Thymus (tissue), 11 donors: ENCODE measurements around the gene CNNM2. TPM values are rescaled to one million over a fixed set of nuclear protein-coding genes. Genes with fewer than 3 reads are reported as not detected.
"Not testable (repeated sequence)": the region's sequence is repeated elsewhere in the genome, so short reads cannot be mapped to it uniquely, and the experiment has no call there.

ENCODE experiments used
- DNase-seq, 9 donors: peaks; one replicate each; pipeline ENCODE4 v3.0.0-alpha.2; 2013; ENCODE audit warnings: low spot score in 9 of 9, low read depth in 6 of 9, missing footprints in 1 of 9
- H3K27ac ChIP-seq, 2 donors: one replicate each; pipeline ENCODE4 v1.5.1; 2013; ENCODE audit warnings: control low read depth in 1 of 2, low read depth in 1 of 2, low read length in 1 of 2, mild to moderate bottlenecking in 1 of 2, moderate library complexity in 1 of 2
- H3K27me3 ChIP-seq, 2 donors: one replicate each; pipeline ENCODE4 v1.5.1; 2013; ENCODE audit warnings: low read length in 1 of 2; ENCODE audit not compliant: control insufficient read depth in 2 of 2, insufficient read depth in 1 of 2
- H3K36me3 ChIP-seq, 2 donors: one replicate each; pipeline ENCODE4 v1.5.1; 2013; ENCODE audit warnings: low read length in 1 of 2, mild to moderate bottlenecking in 1 of 2, moderate library complexity in 1 of 2; ENCODE audit not compliant: control insufficient read depth in 2 of 2, insufficient read depth in 2 of 2
- H3K4me1 ChIP-seq, 2 donors: one replicate each; pipeline ENCODE4 v1.5.1; 2013; ENCODE audit warnings: low read length in 2 of 2; ENCODE audit not compliant: control insufficient read depth in 2 of 2, insufficient read depth in 2 of 2
- H3K4me3 ChIP-seq, 2 donors: one replicate each; pipeline ENCODE4 v1.5.1; 2013; ENCODE audit warnings: low read length in 2 of 2, control low read depth in 1 of 2, mild to moderate bottlenecking in 1 of 2
- H3K9me3 ChIP-seq, 2 donors: one replicate each; pipeline ENCODE4 v1.5.1; 2013; ENCODE audit warnings: low read length in 1 of 2, mild to moderate bottlenecking in 1 of 2; ENCODE audit not compliant: control insufficient read depth in 2 of 2, insufficient read depth in 1 of 2
- WGBS: extraction: QIAGEN DNeasy Blood & Tissue Kit; methylation state at CpG from one replicate; pipeline ENCODE4 v1.1.7; 2013; 5-methylcytosine and 5-hydroxymethylcytosine counted together
- polyA plus RNA-seq: library from polyadenylated mRNA; stranded (reverse); fragments of 200-250 nt; gene quantifications from one replicate; pipeline ENCODE4 v1.2.3, GENCODE V29; 2013
- total RNA-seq: library from RNA; stranded (reverse); fragments of 120-200 nt; gene quantifications from one replicate; pipeline ENCODE4 v1.2.4, GENCODE V29; 2013
- donor health status: healthy.

Gene CNNM2
- total and polyA plus RNA-seq, 2 donors = 1.5 to 2.1 TPM

DNA sequence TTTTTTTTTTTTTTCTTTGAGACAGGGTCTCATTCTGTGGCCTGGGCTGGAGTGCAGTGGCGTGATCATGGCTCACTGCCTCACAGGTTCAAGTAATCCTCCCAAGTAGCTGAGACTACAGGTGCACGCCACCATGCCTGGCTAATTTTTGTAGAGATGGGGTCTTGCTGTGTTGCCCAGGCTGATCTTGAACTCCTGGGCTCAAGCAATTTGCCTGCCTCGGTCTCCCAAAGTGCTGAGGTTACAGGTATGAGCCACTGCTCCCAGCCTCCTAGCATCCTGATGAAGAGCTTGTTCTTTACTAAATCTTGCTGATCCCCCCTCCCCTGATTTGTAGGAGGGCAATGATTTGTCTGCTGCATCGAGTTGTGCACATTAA, 149.0 kb downstream of the CNNM2 start:
- not testable (repeated sequence) for H3K4me3 ChIP-seq, H3K36me3 ChIP-seq, DNase-seq, H3K27ac ChIP-seq, H3K27me3 ChIP-seq, H3K9me3 ChIP-seq
- 99% methylated on average over 4 of the region's 4 CpGs for WGBS
- peaks cover 0 to 21% of the 10 kb centered on the region in 2 donors for H3K4me1 ChIP-seq

GRCh38 chr10:103067484-103067883, 149.4 kb downstream of the CNNM2 start:
- WGBS = 98% methylated on average over 2 of the region's 2 CpGs
- no peak overlapping the region for H3K4me3 ChIP-seq
- no peaks in the 10 kb centered on the region for H3K36me3 ChIP-seq
- H3K4me1 ChIP-seq = peaks cover 0 to 21% of the 10 kb centered on the region in 2 donors
- no peak for DNase-seq
- no peaks in the 10 kb centered on the region for H3K9me3 ChIP-seq
- no peaks in the 10 kb centered on the region for H3K27me3 ChIP-seq
- H3K27ac ChIP-seq = no peak overlapping the region

DNA sequence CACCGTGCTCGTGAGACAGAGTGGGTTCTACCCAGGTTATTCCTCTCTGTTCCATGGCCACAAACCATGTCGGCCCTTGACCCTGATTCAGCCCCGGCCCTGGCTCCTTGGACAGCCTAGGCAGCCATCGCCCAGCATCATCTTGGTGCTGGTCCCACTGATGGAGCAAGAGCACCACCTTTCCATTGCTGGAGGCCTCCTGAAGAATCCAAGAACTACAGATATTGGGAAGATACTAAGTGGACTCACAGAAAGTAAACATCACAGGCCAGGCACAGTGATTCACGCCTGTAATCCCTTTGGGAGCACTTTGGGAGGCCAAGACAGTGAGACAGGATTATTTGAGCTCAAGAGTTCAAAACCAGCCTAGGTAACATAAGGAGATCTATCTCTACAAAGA, 149.9 kb downstream of the CNNM2 start:
- H3K36me3 ChIP-seq = no peaks in the 10 kb centered on the region
- H3K27ac ChIP-seq = no peak overlapping the region
- no peak overlapping the region for H3K4me3 ChIP-seq
- no peaks in the 10 kb centered on the region for H3K9me3 ChIP-seq
- peaks cover 0 to 21% of the 10 kb centered on the region in 2 donors for H3K4me1 ChIP-seq
- H3K27me3 ChIP-seq = no peaks in the 10 kb centered on the region
- DNase-seq = no peak
- 97% methylated on average over 6 of the region's 6 CpGs for WGBS

GRCh38 chr10:103069453-103070331, 151.6 kb downstream of the CNNM2 start:
- Histone ChIP-seq H3K36me3 (no peaks in the 10 kb centered on the region), H3K27me3 (no peaks in the 10 kb centered on the region), H3K9me3 (no peaks in the 10 kb centered on the region), H3K4me1 (peaks cover 0 to 21% of the 10 kb centered on the region in 2 donors), H3K4me3 (no peak overlapping the region), H3K27ac (no peak overlapping the region)
- WGBS = 38% methylated on average over 16 of the region's 16 CpGs
- DNase-seq = peak; percentile 53 to 85 (median 73)

- no peaks in the 10 kb centered on the region for H3K27me3 ChIP-seq
- peaks cover 0 to 21% of the 10 kb centered on the region in 2 donors for H3K4me1 ChIP-seq
- H3K36me3 ChIP-seq = peaks cover 0 to 3% of the 10 kb centered on the region in 2 donors
- DNase-seq = no peak
- H3K27ac ChIP-seq = no peak overlapping the region
- H3K9me3 ChIP-seq = no peaks in the 10 kb centered on the region
- WGBS = over 99% methylated on average over 22 of the region's 22 CpGs
- no peak overlapping the region for H3K4me3 ChIP-seq
These were observed 154.2 kb downstream of the CNNM2 start for GRCh38 chr10:103072276-103072675.

- Histone ChIP-seq H3K36me3 (peaks cover 0 to 3% of the 10 kb centered on the region in 2 donors), H3K4me1 (peaks cover 0 to 21% of the 10 kb centered on the region in 2 donors), H3K4me3 (no peak overlapping the region), H3K27ac (no peak overlapping the region), H3K27me3 (no peaks in the 10 kb centered on the region), H3K9me3 (no peaks in the 10 kb centered on the region)
- WGBS = 99% methylated on average over 8 of the region's 8 CpGs
- no peak for DNase-seq
These were observed 154.8 kb downstream of the CNNM2 start for GRCh38 chr10:103072891-103073290.

- Histone ChIP-seq H3K9me3 (no peaks in the 10 kb centered on the region), H3K27me3 (no peaks in the 10 kb centered on the region), H3K27ac (no peak overlapping the region), H3K4me3 (no peak overlapping the region), H3K4me1 (no peaks in the 10 kb centered on the region), H3K36me3 (peaks cover 0 to 3% of the 10 kb centered on the region in 2 donors)
- WGBS = 98% methylated on average over 21 of the region's 21 CpGs
- DNase-seq = no peak
These were observed 158.9 kb downstream of the CNNM2 start for GRCh38 chr10:103077020-103077419.

- no peaks in the 10 kb centered on the region for H3K9me3 ChIP-seq
- no peaks in the 10 kb centered on the region for H3K4me1 ChIP-seq
- H3K4me3 ChIP-seq = no peak overlapping the region
- H3K36me3 ChIP-seq = peaks cover 0 to 7% of the 10 kb centered on the region in 2 donors
- H3K27ac ChIP-seq = no peak overlapping the region
- 95% methylated on average over 16 of the region's 16 CpGs for WGBS
- H3K27me3 ChIP-seq = no peaks in the 10 kb centered on the region
- DNase-seq = no peak
These were observed 159.6 kb downstream of the CNNM2 start for GRCh38 chr10:103077491-103078308.

DNA sequence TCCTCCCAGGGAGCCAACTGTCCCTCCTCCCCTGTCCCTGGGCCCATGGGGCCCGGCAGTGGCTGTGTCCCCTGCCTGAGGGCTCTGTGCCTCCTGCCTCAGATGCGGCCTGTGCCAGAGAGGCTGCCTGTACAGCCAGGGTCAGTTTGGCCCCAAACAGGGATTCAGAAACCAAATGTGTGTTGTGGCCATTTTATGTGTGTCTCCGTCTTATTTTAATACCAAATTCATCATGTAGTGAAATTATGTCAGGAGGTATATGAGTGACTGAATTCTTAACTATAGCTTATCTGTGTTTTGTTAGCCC, 160.2 kb downstream of the CNNM2 start:
- no peak for DNase-seq
- 95% methylated on average over 3 of the region's 3 CpGs for WGBS
- no peaks in the 10 kb centered on the region for H3K9me3 ChIP-seq
- H3K27ac ChIP-seq = no peak overlapping the region
- H3K4me3 ChIP-seq = no peak overlapping the region
- peaks cover 0 to 10% of the 10 kb centered on the region in 2 donors for H3K36me3 ChIP-seq
- H3K4me1 ChIP-seq = no peaks in the 10 kb centered on the region
- H3K27me3 ChIP-seq = no peaks in the 10 kb centered on the region
